Liver (tissue), 9 donors: ENCODE results near the gene TCF21. TPM values are rescaled to one million over a fixed set of nuclear protein-coding genes. Genes with fewer than 3 reads are reported as not detected.
A peak's percentile ranks its signal among the peaks of the same experiment; 100 is the strongest.

Experiments
- DNase-seq: peaks from one replicate; pipeline ENCODE4 v3.0.0-alpha.2; 2017; ENCODE audit warnings: low spot score
- H3K27ac ChIP-seq, 2 donors: one replicate each; pipeline ENCODE4 v1.7.0; 2013; ENCODE audit warnings: inconsistent platforms in 2 of 2, low read length in 2 of 2, control low read depth in 1 of 2, low read depth in 1 of 2, mild to moderate bottlenecking in 1 of 2
- H3K27me3 ChIP-seq, 4 donors: one replicate each; pipeline versions ENCODE4 v1.6.1 to v1.7.0; 2013; ENCODE audit warnings: low read length in 3 of 4, inconsistent platforms in 1 of 4, mild to moderate bottlenecking in 1 of 4, moderate library complexity in 1 of 4; ENCODE audit not compliant: control insufficient read depth in 4 of 4, insufficient read depth in 4 of 4
- H3K36me3 ChIP-seq, 4 donors: one replicate each; pipeline versions ENCODE4 v1.6.1 to v1.7.0; 2013; ENCODE audit warnings: low read length in 3 of 4, mild to moderate bottlenecking in 3 of 4, low read depth in 1 of 4, moderate library complexity in 1 of 4; ENCODE audit not compliant: control insufficient read depth in 4 of 4, insufficient read depth in 3 of 4
- H3K4me1 ChIP-seq, 4 donors: one replicate each; pipeline versions ENCODE4 v1.6.1 to v1.7.0; 2013; ENCODE audit warnings: low read length in 3 of 4, mild to moderate bottlenecking in 3 of 4, moderate library complexity in 1 of 4; ENCODE audit not compliant: control insufficient read depth in 4 of 4, insufficient read depth in 4 of 4
- H3K4me3 ChIP-seq, 3 donors: one replicate each; pipeline versions ENCODE4 v1.6.1 to v1.7.0; 2013; ENCODE audit warnings: low read length in 3 of 3, control low read depth in 1 of 3, low read depth in 1 of 3, mild to moderate bottlenecking in 1 of 3
- H3K9ac ChIP-seq, 2 donors: one replicate each; pipeline ENCODE4 v1.7.0; 2013; ENCODE audit warnings: low read length in 2 of 2, mild to moderate bottlenecking in 2 of 2, moderate library complexity in 2 of 2, control low read depth in 1 of 2, low read depth in 1 of 2
- H3K9me3 ChIP-seq, 4 donors: one replicate each; pipeline versions ENCODE4 v1.6.1 to v1.7.0; 2013; ENCODE audit warnings: low read length in 3 of 4; ENCODE audit not compliant: control insufficient read depth in 4 of 4
- FOXA1 ChIP-seq: IDR thresholded peaks from 2 replicates; pipeline ENCODE4 v1.6.1; 2016; ENCODE audit warnings: antibody characterized with exemption
- FOXA2 ChIP-seq: IDR thresholded peaks from 2 replicates; pipeline ENCODE4 v1.6.1; 2016; ENCODE audit warnings: antibody characterized with exemption
- GABPA ChIP-seq, 2 donors: IDR thresholded peaks in 1 of 2; conservative IDR thresholded peaks in 1 of 2; 2 replicates each; pipeline ENCODE4 v1.6.1; 2016; ENCODE audit warnings: antibody characterized with exemption in 2 of 2, mild to moderate bottlenecking in 1 of 2, moderate library complexity in 1 of 2
- HNF4A ChIP-seq, 2 donors: conservative IDR thresholded peaks; 2 replicates each; pipeline ENCODE4 v1.6.1; 2016; ENCODE audit warnings: antibody characterized with exemption in 2 of 2, mild to moderate bottlenecking in 2 of 2
- HNF4G ChIP-seq: IDR thresholded peaks from 2 replicates; pipeline ENCODE4 v1.6.1; 2016; ENCODE audit warnings: antibody characterized with exemption
- JUND ChIP-seq, 2 donors: IDR thresholded peaks; 2 replicates each; pipeline ENCODE4 v1.6.1; 2016; ENCODE audit warnings: antibody characterized with exemption in 2 of 2
- NR2F2 ChIP-seq: IDR thresholded peaks from 2 replicates; pipeline ENCODE4 v1.6.1; 2016; ENCODE audit warnings: antibody characterized with exemption
- RXRA ChIP-seq, 2 donors: IDR thresholded peaks; 2 replicates each; pipeline ENCODE4 v1.6.1; 2017 to 2018; ENCODE audit warnings: antibody characterized with exemption in 2 of 2, mild to moderate bottlenecking in 1 of 2
- SP1 ChIP-seq: IDR thresholded peaks from 2 replicates; pipeline ENCODE4 v1.6.1; 2018; ENCODE audit warnings: antibody characterized with exemption, mild to moderate bottlenecking
- YY1 ChIP-seq: IDR thresholded peaks from 2 replicates; pipeline ENCODE4 v1.6.1; 2016; ENCODE audit warnings: antibody characterized with exemption, mild to moderate bottlenecking
- ZBTB33 ChIP-seq: IDR thresholded peaks from 2 replicates; pipeline ENCODE4 v1.6.1; 2016; ENCODE audit warnings: antibody characterized with exemption
- WGBS: extraction: QIAGEN DNeasy Blood & Tissue Kit; methylation state at CpG from one replicate; pipeline ENCODE4 v1.1.7; 2013; 5-methylcytosine and 5-hydroxymethylcytosine counted together
- polyA plus RNA-seq, 2 donors: library from polyadenylated mRNA; stranded (reverse) in 1 of 2; unstranded in 1 of 2; fragments of 200-250 nt in 1 of 2; fragments of >200 nt in 1 of 2; fragmentation: Nextera tagmentation in 1 of 2; extraction: Ambion mirVana in 1 of 2; gene quantifications; one replicate each; pipeline versions ENCODE4 v1.2.1 to v1.2.3, GENCODE V29; 2013 to 2015
- total RNA-seq, 2 donors: library from RNA; depleted of rRNA; stranded (reverse); fragments of >200 nt; gene quantifications; one replicate each; pipeline ENCODE4 v1.2.3, GENCODE V29; 2014
- TF ChIP-seq, protein P1 (sequence below): fragments of 150-350 bp; IDR thresholded peaks from 2 replicates; pipeline ENCODE4 v1.5.1; 2017; ENCODE audit warnings: improper control_type of control experiment, low read depth, low read length; ENCODE audit not compliant: missing input control
- TF ChIP-seq, protein P2 (sequence below): IDR thresholded peaks from 2 replicates; pipeline ENCODE4 v1.6.1; 2016; ENCODE audit warnings: antibody characterized with exemption
- TF ChIP-seq, protein P3 (sequence below): IDR thresholded peaks from 2 replicates; pipeline ENCODE4 v1.6.1; 2016; ENCODE audit warnings: antibody characterized with exemption, mild to moderate bottlenecking
- donor health status: healthy.
- donor health status: healthy.
- donor health status: healthy.
- donor health status: healthy.
- donor health status: healthy.

TCF21 gene
- total and polyA plus RNA-seq, 4 donors, result 0.57 to 1.1 (median 0.85) TPM

- 9% methylated on average over 41 of the region's 41 CpGs for WGBS
- Histone ChIP-seq H3K9me3 (peaks cover 0 to 5% (median under 1%) of the 10 kb centered on the region in 4 donors), H3K9ac (no peak overlapping the region), H3K27ac (peak overlapping the region; percentile 1 to 5), H3K4me3 (peak overlapping the region in 1 of 3 donors; percentile 10), H3K27me3 (peaks cover 9 to 56% (median 25%) of the 10 kb centered on the region in 4 donors), H3K36me3 (no peaks in the 10 kb centered on the region), H3K4me1 (peaks cover 4 to 27% (median 9%) of the 10 kb centered on the region in 4 donors)
- TF ChIP-seq GABPA (IDR thresholded peaks at IDR 0.05 in 1 of 2, conservative IDR thresholded peaks at IDR 0.05 in 1 of 2), result no peak
- TF ChIP-seq RXRA (IDR thresholded peaks at IDR 0.05), result peak in 1 of 2 donors; percentile 24
- no peak for DNase-seq
These were observed 4.1 kb downstream of the TCF21 start for GRCh38 chr6:133892813-133893691.

DNA sequence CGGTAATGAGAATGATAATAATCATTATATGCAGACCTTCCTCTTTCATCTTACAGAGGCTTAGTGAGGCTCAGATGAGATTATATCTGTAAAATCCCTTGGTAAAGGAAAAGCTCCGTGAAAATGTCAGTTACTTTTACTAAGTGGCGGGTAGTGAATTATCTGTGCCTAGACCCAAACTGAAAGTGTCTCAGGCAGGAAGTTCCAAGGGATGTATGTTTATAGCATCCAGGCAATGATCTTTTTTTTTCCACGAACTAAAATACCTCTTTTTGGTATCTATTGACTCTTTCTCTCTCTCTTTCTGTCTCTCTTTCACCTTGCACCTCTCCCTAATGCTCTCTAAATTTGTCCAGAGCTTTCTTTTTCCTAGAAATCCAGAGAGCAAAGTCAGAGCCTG, 5.0 kb downstream of the TCF21 start:
- Histone ChIP-seq H3K4me1 (peaks cover 4 to 27% (median 9%) of the 10 kb centered on the region in 4 donors), H3K4me3 (no peak overlapping the region), H3K27me3 (peaks cover 9 to 59% (median 22%) of the 10 kb centered on the region in 4 donors), H3K9ac (no peak overlapping the region), H3K27ac (peak overlapping the region in 1 of 2 donors; percentile 39), H3K9me3 (peaks cover 0 to 5% (median 0%) of the 10 kb centered on the region in 4 donors), H3K36me3 (no peaks in the 10 kb centered on the region)
- no peak for DNase-seq
- TF ChIP-seq FOXA1 (no peak), YY1 (no peak), NR2F2 (no peak), HNF4G (no peak), SP1 (no peak)
- WGBS, result 18% methylated on average over 4 of the region's 4 CpGs

GRCh38 chr6:133894369-133894768, 5.5 kb downstream of the TCF21 start:
- TF ChIP-seq GABPA (IDR thresholded peaks at IDR 0.05 in 1 of 2, conservative IDR thresholded peaks at IDR 0.05 in 1 of 2) (no peak), NR2F2 (no peak), FOXA2 (no peak), HNF4A (conservative IDR thresholded peaks at IDR 0.05) (no peak), FOXA1 (no peak), ZBTB33 (no peak), SP1 (no peak), RXRA (IDR thresholded peaks at IDR 0.05) (no peak), JUND (IDR thresholded peaks at IDR 0.05) (no peak)
- TF ChIP-seq, protein P1, sequence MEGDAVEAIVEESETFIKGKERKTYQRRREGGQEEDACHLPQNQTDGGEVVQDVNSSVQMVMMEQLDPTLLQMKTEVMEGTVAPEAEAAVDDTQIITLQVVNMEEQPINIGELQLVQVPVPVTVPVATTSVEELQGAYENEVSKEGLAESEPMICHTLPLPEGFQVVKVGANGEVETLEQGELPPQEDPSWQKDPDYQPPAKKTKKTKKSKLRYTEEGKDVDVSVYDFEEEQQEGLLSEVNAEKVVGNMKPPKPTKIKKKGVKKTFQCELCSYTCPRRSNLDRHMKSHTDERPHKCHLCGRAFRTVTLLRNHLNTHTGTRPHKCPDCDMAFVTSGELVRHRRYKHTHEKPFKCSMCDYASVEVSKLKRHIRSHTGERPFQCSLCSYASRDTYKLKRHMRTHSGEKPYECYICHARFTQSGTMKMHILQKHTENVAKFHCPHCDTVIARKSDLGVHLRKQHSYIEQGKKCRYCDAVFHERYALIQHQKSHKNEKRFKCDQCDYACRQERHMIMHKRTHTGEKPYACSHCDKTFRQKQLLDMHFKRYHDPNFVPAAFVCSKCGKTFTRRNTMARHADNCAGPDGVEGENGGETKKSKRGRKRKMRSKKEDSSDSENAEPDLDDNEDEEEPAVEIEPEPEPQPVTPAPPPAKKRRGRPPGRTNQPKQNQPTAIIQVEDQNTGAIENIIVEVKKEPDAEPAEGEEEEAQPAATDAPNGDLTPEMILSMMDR, result no peak
- TF ChIP-seq, protein P2, sequence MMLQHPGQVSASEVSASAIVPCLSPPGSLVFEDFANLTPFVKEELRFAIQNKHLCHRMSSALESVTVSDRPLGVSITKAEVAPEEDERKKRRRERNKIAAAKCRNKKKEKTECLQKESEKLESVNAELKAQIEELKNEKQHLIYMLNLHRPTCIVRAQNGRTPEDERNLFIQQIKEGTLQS, result no peak
- TF ChIP-seq, protein P3, sequence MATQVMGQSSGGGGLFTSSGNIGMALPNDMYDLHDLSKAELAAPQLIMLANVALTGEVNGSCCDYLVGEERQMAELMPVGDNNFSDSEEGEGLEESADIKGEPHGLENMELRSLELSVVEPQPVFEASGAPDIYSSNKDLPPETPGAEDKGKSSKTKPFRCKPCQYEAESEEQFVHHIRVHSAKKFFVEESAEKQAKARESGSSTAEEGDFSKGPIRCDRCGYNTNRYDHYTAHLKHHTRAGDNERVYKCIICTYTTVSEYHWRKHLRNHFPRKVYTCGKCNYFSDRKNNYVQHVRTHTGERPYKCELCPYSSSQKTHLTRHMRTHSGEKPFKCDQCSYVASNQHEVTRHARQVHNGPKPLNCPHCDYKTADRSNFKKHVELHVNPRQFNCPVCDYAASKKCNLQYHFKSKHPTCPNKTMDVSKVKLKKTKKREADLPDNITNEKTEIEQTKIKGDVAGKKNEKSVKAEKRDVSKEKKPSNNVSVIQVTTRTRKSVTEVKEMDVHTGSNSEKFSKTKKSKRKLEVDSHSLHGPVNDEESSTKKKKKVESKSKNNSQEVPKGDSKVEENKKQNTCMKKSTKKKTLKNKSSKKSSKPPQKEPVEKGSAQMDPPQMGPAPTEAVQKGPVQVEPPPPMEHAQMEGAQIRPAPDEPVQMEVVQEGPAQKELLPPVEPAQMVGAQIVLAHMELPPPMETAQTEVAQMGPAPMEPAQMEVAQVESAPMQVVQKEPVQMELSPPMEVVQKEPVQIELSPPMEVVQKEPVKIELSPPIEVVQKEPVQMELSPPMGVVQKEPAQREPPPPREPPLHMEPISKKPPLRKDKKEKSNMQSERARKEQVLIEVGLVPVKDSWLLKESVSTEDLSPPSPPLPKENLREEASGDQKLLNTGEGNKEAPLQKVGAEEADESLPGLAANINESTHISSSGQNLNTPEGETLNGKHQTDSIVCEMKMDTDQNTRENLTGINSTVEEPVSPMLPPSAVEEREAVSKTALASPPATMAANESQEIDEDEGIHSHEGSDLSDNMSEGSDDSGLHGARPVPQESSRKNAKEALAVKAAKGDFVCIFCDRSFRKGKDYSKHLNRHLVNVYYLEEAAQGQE, result no peak
- DNase-seq, result no peak
- Histone ChIP-seq H3K4me3 (no peak overlapping the region), H3K9me3 (peaks cover 0 to 4% (median 0%) of the 10 kb centered on the region in 4 donors), H3K36me3 (no peaks in the 10 kb centered on the region), H3K27me3 (peaks cover 6 to 56% (median 20%) of the 10 kb centered on the region in 4 donors), H3K9ac (no peak overlapping the region), H3K27ac (peak overlapping the region in 1 of 2 donors; percentile 39), H3K4me1 (peaks cover 4 to 25% (median 9%) of the 10 kb centered on the region in 4 donors)
- WGBS, result 26% methylated on average over 2 of the region's 2 CpGs
